ENCODE measurements around the gene C10orf67.

DNA sequence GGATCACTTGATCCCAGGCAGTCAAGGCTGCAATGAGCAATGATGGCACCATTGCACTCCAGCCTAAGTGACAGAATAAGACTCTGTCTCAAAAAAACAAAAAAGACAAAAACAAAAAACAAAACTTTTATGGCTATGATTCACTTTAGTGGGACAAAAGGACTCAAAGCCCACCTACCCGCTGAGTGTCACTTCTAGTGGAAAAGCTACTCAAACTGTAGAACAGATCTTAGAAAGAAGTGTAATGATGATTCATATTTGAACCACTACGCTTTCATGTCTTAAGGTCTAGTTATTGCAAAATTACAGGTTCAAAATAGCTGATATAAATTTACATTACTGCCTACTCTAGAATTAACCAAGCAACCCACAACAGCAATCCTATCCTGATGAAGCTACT, 47.2 kb upstream of the C10orf67 start:
- TF ChIP-seq, protein P1, sequence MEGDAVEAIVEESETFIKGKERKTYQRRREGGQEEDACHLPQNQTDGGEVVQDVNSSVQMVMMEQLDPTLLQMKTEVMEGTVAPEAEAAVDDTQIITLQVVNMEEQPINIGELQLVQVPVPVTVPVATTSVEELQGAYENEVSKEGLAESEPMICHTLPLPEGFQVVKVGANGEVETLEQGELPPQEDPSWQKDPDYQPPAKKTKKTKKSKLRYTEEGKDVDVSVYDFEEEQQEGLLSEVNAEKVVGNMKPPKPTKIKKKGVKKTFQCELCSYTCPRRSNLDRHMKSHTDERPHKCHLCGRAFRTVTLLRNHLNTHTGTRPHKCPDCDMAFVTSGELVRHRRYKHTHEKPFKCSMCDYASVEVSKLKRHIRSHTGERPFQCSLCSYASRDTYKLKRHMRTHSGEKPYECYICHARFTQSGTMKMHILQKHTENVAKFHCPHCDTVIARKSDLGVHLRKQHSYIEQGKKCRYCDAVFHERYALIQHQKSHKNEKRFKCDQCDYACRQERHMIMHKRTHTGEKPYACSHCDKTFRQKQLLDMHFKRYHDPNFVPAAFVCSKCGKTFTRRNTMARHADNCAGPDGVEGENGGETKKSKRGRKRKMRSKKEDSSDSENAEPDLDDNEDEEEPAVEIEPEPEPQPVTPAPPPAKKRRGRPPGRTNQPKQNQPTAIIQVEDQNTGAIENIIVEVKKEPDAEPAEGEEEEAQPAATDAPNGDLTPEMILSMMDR (IDR thresholded peaks at IDR 0.05 in 4 of 5, conservative IDR thresholded peaks at IDR 0.05 in 1 of 5): no peak
- no peak for TF ChIP-seq POLR2A (IDR thresholded peaks at IDR 0.05)
